Fibroblast of skin of right quadriceps (primary cell): ENCODE measurements around the gene BCKDK.

Source experiments
- DNase-seq: peaks from one replicate; pipeline ENCODE4 v3.0.0-alpha.2; 2013

The BCKDK gene

DNA sequence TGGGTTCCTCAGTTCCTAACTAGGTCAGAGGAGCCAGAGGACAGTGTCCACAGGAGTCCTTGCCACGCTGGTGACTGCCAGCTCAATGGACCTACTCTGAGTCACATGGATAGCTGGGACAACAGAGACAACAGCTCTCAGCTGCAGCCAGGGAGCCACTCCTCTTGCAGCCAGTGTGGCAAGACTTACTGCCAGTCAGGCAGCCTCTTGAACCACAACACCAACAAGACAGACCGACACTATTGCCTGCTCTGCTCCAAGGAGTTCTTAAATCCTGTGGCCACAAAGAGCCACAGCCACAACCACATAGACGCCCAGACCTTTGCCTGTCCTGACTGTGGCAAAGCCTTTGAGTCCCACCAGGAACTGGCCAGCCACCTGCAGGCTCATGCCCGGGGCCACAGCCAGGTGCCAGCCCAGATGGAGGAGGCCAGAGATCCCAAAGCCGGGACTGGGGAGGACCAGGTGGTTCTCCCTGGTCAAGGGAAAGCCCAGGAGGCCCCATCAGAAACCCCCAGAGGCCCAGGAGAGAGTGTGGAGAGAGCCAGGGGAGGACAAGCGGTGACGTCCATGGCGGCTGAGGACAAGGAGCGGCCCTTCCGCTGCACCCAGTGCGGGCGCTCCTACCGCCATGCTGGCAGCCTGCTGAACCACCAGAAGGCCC, 27.3 kb upstream of the BCKDK start:
- DNase-seq = no peak

DNA sequence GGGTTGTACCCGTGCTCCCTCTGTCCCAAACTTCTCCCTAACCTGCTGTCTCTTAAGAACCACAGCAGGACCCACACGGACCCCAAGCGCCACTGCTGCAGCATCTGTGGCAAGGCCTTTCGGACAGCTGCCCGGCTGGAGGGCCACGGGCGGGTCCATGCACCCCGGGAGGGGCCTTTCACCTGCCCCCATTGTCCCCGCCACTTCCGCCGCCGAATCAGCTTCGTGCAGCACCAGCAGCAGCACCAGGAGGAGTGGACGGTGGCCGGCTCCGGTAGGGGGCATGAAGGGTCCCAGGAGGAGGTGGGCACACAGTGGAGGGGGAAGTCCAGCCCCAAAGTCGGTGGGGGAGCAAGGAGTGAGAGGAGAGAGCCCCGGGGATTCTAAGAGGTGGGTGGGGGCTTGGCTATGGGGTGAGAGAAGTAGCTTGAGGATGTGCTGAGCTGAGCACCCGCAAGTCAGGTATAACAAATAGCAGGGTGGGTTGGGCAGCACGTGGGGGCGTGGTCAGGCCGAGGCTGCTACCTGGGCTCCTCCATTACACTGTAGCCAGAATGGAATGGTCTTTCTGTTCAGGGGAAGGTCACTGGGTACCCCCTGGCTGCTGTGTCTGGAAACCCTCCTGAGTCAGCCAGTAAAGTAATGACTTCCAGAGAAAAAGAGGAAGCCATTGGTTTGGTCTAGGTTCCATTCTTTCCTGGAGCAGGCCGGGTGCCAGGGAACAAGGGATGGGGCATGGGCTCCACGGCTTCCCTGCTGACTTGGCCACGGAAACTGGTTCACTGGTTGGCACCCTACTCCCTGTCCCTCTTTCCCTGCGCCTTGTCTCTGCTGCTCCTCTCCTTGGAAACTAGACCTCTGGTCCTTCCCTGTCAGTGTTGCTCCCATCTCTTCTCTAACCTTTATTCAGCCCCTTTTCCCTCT, 26.5 kb upstream of the BCKDK start:
- DNase-seq = no peak

DNA sequence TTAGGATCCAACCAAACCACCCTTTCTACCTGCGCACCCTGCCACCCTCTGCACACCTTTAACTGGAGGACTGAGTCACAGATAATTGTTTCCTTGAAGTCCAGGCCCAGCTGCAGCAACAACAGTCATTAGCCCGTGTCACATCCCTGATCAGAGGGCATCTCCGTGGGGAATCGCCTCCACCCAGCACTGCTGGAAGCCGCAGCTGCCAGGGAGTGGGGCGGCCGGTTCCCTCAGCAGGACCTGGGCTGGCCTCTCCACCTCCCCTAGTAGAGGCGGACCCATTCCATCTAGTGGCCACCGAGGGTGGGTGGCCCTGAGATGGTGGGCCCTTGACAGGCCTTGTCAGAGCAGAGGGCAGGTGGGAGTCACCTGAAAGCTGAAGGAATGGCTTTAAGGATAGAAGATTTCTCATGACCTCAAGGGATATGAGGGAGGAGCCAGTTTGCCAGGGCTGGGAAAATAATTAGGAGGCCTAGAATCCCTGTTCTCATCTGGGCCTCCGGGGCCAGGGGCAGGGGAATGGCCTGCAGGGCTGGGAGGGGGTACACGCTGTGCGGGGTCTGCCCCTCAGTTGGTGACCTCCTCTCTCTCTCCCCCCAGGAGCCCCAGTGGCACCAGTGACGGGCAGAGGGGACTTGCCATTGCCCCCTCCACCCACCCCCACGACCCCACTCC, 25.7 kb upstream of the BCKDK start:
- no peak for DNase-seq

DNA sequence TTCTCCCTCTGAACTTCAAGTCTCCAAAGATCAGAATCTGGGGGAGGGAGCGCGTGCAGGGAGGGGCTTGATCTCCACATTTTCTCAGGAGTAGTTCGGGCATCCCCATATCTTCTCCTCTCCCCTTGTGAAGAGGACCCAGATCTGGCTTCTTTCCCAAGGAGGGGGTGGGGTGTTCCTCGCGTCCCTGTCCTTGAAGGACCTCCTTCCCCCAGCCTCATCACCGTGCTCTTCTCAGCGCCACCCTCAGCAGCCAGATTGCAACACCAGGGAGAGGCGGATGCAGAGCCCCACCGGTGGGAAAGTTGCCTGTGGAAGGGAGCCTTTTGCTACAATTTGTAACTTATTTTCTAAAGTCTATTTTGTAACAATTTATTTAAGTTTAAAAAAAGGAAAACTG, 25.1 kb upstream of the BCKDK start:
- no peak for DNase-seq

DNA sequence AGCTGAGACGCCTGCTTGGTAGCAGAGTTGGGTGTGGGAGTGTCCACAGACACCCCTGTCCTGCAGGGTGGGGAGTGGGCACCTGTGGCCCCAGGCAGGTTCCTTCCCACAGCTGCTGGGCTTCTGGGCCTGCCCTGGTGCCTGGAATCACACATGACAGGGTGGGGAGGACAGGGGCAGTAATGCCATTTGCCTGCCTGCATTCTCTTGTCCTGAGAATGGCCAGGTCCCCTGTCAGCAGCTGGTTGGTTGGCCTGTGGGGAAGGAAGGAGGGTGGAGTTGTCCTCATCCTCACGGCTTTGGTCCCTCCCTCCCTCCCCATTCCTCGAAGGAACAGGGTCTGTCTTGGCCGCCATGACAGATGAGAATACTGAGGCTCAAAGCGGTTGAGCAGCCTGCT, 24.6 kb upstream of the BCKDK start:
- no peak for DNase-seq

DNA sequence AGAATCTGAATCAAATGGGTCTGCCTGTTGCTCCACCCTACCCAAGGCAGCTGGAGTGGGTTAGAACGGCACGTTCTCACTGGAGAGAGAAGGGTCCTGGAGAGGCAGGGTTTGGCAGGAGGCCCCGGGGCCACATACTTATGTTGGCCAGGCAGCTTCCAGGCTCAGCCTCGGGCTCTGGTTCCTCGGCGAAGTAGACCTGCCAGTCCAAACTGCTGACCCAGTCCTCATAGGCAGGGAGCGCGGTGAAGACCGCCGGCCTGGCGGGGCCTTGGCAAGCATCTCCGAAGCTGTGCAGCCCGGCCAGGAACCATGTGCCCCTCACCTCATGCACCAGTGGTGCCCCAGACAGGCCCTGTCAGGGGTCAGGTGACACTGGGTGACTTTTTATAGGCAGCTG, 24.2 kb upstream of the BCKDK start:
- DNase-seq = no peak

DNA sequence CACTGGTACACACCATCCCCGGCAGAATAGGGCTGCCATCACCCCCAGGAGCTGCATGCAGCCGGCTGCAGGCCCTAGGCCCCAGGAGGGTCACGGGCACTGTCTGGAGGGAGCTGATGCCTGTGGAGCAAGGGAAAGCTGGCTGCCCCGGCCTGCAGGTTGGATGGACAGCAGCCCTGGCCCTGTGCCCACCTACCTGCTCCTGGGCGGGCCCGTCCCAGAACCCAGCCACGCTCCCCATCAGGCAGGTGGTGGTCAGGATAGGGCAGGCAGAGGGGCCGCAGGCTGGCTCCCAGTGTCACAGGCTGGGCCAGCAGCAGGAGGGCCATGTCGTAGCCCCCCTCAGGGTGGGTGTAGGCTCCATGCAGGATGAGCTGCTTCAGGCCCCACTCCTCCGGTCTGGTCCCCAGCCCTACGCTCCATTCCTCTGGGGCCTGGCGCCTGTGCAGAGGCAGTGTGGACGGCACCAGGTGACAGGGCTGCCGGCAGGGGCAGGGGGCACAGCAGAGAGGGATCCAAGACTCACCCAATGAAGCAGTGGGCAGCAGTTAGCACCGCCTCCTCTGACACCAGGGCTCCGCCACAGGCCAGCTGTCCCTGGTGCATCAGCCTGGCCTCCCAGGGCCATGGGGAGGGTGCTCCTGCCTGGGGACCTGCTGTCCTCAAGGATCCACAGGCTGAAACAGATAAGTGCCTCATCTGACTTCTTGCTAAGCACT, 23.4 kb upstream of the BCKDK start:
- no peak for DNase-seq

DNA sequence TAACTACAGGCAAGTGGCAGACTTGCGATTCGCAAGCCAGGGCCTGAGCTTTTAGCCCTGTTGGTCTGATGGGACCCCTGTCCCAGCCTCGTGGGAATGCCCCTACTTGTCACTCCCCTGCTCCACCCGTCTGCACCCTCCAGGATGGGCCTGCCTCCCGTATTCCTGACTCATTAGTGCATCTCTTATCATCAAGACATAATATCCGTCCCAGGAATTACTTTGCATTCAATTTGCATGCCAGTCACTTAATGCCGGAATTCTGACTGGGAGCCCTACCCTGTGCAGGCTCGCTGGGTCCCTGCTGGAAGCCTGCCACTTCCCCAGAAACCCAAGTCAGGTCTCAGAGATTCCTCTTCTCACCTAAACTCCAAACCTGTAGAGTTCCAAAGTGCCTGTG, 22.8 kb upstream of the BCKDK start:
- no peak for DNase-seq

DNA sequence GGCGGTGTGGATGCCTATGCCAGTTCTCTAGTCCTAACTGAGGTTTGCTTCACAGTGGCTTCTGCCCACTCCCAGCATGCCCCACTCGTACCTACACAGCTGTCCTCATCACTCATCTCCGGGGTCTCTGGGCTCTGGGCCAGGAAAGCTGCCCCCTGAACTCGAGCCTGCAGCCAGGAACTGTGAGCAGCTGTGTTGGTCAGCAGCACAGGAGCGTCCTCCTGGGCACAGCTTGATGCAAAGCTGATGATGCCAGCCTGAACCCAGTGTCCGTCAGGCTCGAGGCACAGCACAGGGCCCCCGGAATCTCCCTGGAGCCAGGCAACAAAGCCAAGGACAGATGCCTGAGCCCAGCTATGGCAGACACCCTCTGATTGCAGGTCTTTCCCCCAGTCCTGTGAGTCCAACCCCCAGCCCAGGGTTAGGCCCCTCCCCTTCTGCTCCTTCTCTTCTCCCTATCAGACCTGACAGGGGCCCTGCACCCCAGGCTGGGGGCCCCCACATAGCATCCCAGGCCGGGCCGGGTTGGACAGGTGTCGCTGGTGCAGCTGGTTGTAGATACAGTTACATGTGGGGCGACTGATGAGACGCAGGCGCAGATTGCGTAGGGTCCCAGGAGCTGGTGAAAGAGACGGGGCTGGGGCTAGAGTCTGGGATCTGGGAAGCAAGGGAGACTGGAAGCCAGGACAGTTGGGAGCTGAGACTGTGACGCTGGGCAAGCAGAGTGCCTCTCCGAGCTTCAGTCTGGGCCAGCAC, 22.1 kb upstream of the BCKDK start:
- no peak for DNase-seq

DNA sequence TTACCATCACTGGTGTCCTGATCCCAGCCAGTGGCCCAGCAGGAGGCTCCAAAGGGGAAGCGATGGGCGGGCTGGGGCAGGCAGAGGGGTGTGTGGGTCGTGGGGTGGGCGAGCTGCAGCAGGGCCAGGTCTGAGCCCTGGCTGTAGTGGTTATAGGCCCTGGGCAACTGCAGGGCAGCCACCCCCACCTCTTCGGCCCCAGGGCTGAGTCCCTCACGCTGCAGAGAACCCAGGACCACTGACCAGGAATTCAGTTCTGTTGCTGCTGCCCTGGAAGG, 21.6 kb upstream of the BCKDK start:
- DNase-seq = no peak

DNA sequence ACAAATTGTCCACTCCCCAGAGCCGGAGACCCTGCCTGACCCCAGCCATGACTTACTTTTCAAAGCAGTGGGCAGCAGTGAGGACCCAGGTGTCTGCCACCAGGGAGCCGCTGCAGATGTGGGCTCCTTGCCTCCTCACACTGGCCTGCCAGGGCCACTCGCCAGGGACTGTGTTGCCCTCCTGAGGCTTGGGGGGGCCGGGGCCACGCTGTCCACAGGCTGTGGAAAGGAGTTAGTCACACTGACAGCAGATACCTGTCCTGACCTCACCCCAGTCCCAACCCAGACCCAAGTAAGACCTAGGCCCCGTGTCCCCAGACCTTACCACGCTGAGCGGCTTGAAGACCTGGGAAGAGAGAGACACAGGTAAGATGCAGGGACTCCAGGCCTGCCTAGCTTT, 20.7 kb upstream of the BCKDK start:
- DNase-seq = no peak

DNA sequence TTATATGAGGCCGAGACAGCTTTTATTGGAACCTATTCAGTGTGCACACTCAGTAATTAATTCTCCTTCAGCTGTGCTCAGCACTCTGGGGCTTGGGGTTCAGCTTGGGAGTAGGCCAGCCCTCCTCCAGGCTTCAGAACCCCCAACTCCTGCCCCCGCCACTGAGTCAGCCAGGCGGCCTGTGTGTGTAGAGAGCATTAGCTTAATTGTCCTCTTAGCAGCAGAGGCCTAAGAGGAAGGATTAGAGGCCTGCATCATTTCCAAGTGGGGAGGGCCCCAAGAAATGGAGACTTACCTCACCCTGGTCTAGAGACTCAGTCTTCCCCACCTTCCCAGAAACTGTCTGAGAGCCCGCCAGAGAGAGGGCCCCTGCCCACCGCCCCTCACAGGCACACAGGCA, 20.2 kb upstream of the BCKDK start:
- no peak for DNase-seq

DNA sequence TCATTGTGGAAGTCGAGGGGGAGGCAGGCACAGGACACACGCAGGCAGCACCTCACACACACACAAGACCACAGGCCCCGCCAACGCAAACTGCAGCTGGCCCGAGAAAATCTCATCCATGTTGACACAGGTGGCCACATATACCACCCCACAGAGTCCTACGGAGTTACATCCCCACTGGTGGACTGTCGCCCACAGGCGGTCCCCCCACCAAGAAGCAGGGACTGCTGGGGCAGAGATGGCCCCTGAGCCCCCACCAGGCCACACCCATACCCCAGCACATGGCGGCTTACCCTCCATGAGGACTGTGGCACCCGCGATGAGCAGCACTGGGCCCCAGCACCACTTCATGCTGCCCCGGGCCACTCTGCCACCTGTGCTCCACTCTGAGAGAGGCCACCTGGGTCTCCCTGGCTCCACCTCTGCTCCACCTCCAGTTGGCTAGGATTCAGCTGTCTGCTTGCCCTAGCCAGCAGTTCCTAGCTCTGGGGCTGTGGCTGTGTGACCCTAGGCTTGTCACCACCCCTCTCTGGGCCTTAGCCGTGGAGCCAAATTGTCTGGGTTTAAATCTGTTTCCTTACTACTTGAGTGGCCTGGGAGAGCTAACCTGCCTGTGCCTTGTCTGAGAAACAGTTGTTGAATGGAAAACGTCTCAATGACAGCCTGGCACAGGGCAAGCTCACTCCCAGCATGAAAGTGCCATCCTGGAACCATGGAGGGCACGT, 19.6 kb upstream of the BCKDK start, which contains the start of gene PRSS53:
Gene PRSS53, minus strand, starts transcription at position 485 of the 725 bp plus-strand sequence. Its CDS starts 134 bp downstream, at position 351.
- no peak for DNase-seq

DNA sequence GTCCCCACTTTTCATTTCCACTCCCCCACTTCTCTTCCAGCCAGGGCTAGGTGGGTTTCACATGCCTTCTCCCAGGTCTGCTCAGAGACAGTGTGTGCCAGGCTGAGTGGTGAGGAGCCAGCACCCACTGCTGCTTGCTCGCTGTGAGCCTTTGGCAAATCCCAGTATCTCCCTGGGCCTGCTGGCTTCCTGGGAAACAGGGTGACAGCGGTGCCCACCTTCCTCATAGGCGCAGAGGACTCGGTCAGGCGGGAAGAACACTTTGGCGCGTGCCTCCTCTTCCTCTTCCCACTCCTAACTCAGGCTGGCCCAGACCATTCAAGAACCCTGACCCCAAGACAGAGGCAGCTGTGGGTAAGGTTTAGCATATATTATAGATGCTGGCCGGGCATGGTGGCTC, 19.0 kb upstream of the BCKDK start:
- no peak for DNase-seq

DNA sequence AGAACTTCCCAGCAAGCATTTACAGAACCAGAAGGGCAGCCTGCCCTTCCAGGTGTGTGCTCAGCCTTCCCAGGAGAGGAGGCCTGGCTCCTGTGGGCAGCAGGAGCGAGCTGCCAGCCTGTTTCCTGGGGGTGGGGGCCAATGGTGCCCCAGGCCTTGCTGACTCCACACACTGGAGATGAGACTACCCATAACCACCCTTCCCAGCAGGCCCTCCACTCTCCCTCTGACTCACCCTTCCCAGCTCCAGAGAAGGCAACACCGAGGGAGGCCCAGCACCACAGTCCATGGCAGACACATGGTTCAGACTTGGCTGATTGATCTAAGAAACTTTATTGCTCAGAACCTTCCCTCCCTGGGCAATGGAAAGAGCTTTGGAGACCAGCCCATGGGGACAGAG, 17.6 kb upstream of the BCKDK start:
- no peak for DNase-seq

DNA sequence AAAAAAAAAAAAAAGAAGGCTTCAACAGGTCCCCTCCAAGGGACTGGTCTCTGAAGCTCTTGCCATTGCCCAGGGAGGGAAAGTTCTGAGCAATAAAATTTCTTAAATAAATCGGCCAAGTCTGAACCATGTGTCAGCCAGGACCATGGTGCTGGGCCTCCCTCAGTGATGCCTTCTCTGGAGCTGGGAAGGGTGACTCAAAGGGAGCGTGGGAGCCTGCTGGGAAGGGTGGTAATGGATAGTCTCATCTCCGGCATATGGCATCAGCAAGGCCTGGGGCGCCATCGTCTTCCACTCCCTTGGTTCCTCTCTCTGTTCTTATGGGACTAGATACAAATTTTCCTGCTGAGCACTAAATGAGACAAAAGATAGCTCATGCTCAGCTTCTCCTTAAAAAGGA, 15.9 kb upstream of the BCKDK start:
- no peak for DNase-seq

DNA sequence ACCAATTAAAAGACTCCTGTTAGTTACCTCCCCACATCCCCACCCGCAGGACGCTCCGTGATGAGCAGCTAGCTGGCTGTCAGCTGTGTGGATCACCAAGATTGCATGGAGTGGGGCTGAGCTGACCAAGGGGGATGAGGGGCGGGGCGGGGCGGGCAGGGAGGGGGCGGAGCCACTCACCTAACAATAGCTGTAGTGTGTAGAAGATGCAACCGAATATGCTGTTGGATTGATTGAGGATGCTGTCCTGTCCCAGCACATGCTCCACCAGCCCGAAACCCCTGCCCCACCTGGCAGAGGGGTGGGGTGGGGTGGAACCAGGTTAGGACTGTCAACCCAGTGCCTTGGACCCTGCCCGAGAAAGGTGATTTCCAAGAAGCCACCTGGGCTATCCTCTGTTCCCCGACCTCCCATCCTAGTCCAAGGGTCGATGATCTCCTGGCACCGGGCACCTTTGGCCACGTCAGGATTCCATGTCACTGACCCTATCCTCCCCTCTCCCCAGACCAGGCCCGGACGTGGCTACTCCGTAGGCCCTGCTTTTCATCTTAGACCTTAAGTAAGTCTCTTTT, 15.0 kb upstream of the BCKDK start:
- peak; percentile 43 for DNase-seq

DNA sequence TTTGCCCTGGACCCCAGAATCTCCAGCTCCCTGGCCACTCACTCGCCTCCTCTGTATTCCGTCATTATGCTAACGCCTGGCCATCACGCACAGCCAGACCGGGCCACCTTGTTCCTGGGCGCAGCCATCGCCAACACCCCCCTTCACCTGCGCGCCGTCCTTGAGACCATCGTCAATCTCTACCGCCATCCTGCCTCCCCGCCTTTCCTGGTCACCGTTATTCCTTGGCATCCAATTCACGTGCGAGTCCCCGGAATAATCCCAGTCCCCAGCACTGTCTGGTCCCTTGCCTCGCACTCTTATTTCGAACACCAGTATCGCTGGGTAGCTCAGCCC, 14.1 kb upstream of the BCKDK start:
- DNase-seq = no peak

DNA sequence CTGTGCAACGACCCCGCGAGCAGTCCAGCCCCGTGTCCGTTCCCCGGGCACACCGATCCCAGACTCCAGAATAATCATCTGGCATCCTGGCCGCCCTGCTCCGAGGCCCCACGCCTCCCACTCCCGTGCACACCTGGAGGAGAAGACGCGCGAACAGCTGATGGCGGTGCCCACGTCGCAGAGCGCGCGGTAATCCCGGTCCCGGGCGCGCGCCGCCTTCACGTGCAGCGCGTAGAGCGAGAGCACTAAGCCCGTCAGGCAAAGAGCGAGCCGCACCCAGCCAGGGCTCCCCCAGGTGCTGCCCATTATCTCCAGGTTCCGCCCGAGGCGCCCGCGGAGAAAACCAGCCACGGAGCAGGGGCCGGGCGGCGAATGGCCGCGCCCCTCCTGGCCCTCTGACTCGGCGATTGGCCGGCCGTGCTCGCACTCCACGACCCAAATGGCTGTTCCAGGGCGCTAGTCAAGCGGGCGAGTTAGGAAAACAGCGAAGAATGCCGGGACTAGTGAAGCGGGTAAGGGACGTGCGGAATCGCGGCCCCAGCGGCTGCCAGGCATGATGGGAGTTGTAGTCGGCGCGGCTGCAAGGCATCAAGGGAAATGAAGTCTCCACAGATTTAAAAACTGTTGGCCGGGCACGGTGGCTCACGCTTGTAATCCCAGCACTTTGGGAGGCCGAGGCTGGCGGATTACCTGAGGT, 13.6 kb upstream of the BCKDK start, which contains the start of gene VKORC1:
Gene VKORC1, minus strand, starts transcription at position 374 of the 697 bp plus-strand sequence. Its CDS starts 68 bp downstream, at position 306.
- peak; percentile 98 for DNase-seq

DNA sequence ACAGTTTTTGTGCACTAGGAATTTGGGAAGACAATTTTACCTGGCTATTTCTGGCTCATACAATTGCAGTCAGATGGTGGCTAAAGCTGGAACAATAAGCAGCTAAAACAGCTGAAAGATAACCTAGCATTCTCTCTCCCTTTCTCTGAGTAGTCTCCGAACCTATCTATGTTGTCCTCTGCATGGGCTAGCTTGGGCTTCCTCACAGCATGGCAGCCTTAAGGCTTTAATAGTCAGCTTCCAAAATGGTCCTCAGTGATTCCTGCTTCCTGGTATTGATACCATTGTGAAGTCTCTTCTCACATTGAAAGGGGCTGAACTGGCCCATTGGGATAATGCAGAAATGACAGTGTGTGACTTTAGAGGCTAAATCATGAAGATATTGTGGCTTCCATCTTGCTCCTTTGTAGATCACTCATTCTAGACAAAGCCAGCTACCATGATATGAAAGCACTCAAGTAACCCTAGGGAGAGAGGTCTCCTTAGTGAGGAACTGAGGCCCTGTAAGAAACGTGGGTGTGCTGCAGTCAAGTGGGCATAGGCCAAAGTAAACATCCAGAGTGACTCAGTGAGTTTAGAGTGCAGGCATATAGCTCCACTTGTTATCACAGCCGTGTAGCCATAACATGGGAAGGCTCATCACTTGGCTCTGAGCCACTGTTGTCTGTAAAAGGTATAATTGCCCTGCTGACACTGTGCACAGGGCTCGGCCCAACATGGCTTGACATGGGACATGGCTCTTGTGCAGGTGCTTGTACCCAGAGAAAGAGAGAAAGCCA, 8.1 kb upstream of the BCKDK start:
- DNase-seq = no peak
